Neutrophil (primary cell): ENCODE measurements around the gene KBTBD7.

Source experiments
- H3K27ac ChIP-seq: fragments of 200-600 bp; sonication (generic); 2 replicates; pipeline ENCODE4 v1.5.1; 2016; ENCODE audit warnings: mild to moderate bottlenecking, moderate library complexity
- H3K27me3 ChIP-seq: fragments of 200-600 bp; sonication (generic); 2 replicates; pipeline ENCODE4 v1.6.0; 2016; ENCODE audit warnings: mild to moderate bottlenecking
- H3K36me3 ChIP-seq: fragments of 200-600 bp; sonication (generic); 2 replicates; pipeline ENCODE4 v1.5.1; 2017
- H3K4me1 ChIP-seq, 2 experiments: fragments of 200-600 bp in 1 of 2; sonication (generic) in 1 of 2; 1 replicate in 1 of 2; 2 replicates in 1 of 2; pipeline versions ENCODE4 v1.5.1 to v1.6.1; 2013 to 2016; ENCODE audit warnings: low read depth in 1 of 2, low read length in 1 of 2, mild to moderate bottlenecking in 1 of 2, moderate library complexity in 1 of 2; ENCODE audit not compliant: control insufficient read depth in 1 of 2, insufficient read depth in 1 of 2
- H3K4me3 ChIP-seq, 2 experiments: fragments of 200-600 bp in 1 of 2; sonication (generic) in 1 of 2; 1 replicate in 1 of 2; 2 replicates in 1 of 2; pipeline ENCODE4 v1.5.1; 2013 to 2016; ENCODE audit warnings: low read depth in 1 of 2, low read length in 1 of 2, mild to moderate bottlenecking in 1 of 2, moderate library complexity in 1 of 2
- H3K9me3 ChIP-seq: fragments of 200-600 bp; sonication (generic); 2 replicates; pipeline ENCODE4 v1.5.1; 2016
- TF ChIP-seq, protein P1 (sequence below): fragments of 200-600 bp; sonication (generic); IDR thresholded peaks from 2 replicates; pipeline ENCODE4 v1.5.1; 2016; ENCODE audit warnings: antibody characterized with exemption

Gene KBTBD7

DNA sequence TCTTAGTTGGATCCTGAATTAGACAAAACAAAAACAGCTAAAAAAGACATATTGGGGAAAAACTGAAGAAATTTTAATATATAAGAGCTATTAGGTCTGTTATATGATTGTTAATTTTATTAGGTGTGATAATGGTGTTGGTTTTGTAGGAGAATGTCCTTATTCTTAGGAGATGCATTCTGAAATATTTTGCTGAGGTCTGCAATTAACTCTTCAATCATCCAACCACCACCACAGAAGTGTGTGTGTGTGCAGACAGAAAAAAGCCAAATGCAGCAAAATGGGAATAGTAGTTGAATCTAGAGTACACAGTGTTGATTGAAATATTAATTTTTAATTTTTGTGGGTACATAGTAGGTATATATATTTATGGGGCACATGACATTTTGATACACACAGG, 12.1 kb upstream of the KBTBD7 start:
- TF ChIP-seq, protein P1, sequence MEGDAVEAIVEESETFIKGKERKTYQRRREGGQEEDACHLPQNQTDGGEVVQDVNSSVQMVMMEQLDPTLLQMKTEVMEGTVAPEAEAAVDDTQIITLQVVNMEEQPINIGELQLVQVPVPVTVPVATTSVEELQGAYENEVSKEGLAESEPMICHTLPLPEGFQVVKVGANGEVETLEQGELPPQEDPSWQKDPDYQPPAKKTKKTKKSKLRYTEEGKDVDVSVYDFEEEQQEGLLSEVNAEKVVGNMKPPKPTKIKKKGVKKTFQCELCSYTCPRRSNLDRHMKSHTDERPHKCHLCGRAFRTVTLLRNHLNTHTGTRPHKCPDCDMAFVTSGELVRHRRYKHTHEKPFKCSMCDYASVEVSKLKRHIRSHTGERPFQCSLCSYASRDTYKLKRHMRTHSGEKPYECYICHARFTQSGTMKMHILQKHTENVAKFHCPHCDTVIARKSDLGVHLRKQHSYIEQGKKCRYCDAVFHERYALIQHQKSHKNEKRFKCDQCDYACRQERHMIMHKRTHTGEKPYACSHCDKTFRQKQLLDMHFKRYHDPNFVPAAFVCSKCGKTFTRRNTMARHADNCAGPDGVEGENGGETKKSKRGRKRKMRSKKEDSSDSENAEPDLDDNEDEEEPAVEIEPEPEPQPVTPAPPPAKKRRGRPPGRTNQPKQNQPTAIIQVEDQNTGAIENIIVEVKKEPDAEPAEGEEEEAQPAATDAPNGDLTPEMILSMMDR: no peak
- no peaks in the 10 kb centered on the region for H3K9me3 ChIP-seq
- H3K27ac ChIP-seq: no peak overlapping the region
- H3K36me3 ChIP-seq: no peaks in the 10 kb centered on the region
- no peak overlapping the region for H3K4me3 ChIP-seq
- H3K27me3 ChIP-seq: no peaks in the 10 kb centered on the region
- H3K4me1 ChIP-seq: no peaks in the 10 kb centered on the region

DNA sequence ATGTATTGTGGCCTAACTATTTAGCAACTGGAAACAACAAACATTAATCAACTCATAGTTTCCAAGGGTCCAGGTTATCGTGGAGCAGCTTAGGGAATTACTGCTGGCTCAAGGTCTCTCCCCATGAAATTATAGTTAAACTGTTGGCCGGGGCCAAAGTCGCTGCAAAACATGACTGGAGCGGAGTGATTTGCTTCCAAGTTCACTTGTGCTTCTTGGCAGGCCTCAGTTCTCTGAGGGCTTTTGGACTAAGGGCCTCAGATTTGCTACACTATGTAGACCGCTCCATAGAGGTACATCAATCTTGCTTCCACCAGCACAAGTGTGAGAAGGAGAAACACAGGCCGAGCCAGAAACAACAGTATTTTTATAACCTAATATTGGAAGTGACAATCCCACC, 9.4 kb upstream of the KBTBD7 start:
- H3K27me3 ChIP-seq: no peaks in the 10 kb centered on the region
- TF ChIP-seq, protein P1: no peak

DNA sequence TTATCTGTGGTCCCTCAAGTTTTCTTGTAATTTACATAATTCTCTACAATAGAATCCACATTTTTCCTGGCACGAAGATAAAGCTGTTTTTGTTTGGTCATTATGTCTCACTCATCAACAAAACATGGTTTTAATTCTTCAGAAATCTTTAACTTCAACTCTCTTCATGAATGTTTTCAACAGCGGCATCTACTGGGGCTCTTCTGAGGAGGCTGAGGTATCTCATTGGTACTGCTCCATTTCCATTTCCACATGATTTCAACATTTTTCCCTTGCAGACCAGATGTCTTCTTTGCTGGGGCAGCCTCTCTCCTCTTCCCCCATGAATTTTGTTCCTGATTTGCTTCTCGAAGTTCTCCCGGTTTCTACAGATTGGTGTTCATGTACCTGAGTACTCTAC, 5.8 kb upstream of the KBTBD7 start:
- Histone ChIP-seq H3K27ac (peak overlapping the region; percentile 73), H3K27me3 (no peaks in the 10 kb centered on the region), H3K36me3 (no peaks in the 10 kb centered on the region), H3K4me3 (no peak overlapping the region), H3K9me3 (no peaks in the 10 kb centered on the region), H3K4me1 (peaks cover 57 to 59% of the 10 kb centered on the region in 2 experiments)
- TF ChIP-seq, protein P1: no peak

More for the DNA sequence above, 9.4 kb upstream of the KBTBD7 start:
- no peak overlapping the region for H3K27ac ChIP-seq
- H3K4me1 ChIP-seq: peaks cover 22 to 23% of the 10 kb centered on the region in 2 experiments
- no peak overlapping the region for H3K4me3 ChIP-seq
- no peaks in the 10 kb centered on the region for H3K36me3 ChIP-seq
- no peaks in the 10 kb centered on the region for H3K9me3 ChIP-seq

DNA sequence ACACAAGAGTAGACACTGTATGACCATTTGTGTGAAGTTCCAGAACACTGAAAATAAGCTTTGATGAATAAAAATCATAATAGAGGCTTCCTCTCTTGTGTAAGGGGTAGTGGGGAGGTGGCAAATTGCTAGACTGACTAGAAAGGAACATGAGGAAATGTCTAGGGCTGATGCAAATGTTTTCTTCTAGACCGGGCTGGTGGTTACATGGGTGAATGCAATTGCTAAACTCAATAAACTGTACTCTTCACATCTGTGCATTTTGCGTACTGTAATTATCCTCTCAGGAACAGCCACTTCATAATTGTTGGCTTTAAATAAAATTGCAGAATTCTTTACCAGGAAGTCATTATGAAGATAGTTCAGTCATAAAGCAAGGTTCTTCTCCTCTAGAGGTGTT, 5.2 kb upstream of the KBTBD7 start:
- H3K4me3 ChIP-seq: peak overlapping the region in 1 of 2 experiments; percentile 6
- H3K27ac ChIP-seq: peak overlapping the region; percentile 73
- H3K9me3 ChIP-seq: no peaks in the 10 kb centered on the region
- no peaks in the 10 kb centered on the region for H3K36me3 ChIP-seq
- TF ChIP-seq, protein P1: no peak
- H3K4me1 ChIP-seq: peaks cover 63 to 65% of the 10 kb centered on the region in 2 experiments
- no peaks in the 10 kb centered on the region for H3K27me3 ChIP-seq

DNA sequence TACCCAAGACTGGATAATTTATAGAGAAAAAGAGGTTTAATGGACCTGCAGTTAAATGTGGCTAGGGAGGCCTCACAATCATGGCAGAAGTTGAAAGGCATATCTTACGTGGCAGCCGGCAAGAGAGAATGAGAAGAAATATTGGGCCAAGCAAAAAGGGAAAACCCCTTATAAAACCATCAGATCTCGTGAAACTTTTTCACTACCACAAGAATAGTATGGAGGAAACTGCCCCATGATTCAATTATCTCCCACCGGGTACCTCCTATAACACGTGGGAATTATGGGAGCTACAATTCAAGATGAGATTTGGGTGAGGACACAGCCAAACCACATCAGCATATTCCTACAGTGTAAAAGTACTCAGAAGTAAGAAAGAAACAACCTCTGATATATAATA, 4.7 kb upstream of the KBTBD7 start:
- peaks cover 66% of the 10 kb centered on the region in 2 experiments for H3K4me1 ChIP-seq
- no peaks in the 10 kb centered on the region for H3K9me3 ChIP-seq
- peak overlapping the region; percentile 73 for H3K27ac ChIP-seq
- H3K27me3 ChIP-seq: no peaks in the 10 kb centered on the region
- no peaks in the 10 kb centered on the region for H3K36me3 ChIP-seq
- TF ChIP-seq, protein P1: no peak
- peak overlapping the region in 1 of 2 experiments; percentile 6 for H3K4me3 ChIP-seq

DNA sequence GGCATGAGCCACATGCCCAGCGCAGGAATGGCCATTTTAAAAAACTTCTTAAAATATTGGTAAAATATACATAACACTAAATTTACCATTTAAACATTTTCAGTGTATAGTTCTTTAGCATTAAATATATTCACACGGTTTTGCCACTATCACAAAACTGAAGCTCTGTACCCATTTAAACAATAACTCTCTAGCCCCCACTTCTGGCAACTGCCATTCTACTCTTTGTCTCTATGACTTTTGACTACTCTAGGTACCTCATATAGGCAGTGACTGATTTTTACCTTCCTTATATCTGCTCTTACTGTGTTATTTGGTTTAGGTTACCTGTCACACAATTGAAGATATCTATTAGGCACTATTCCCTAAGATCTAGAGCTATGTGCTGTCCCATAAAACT, 2.3 kb upstream of the KBTBD7 start:
- TF ChIP-seq, protein P1: no peak
- Histone ChIP-seq H3K36me3 (no peaks in the 10 kb centered on the region), H3K9me3 (no peaks in the 10 kb centered on the region), H3K4me1 (peaks cover 90 to 91% of the 10 kb centered on the region in 2 experiments), H3K4me3 (no peak overlapping the region), H3K27me3 (no peaks in the 10 kb centered on the region), H3K27ac (peak overlapping the region; percentile 32)
